ENCODE data around the gene RPRML.

RPRML gene

GRCh38 chr17:46944931-46945330 lies 34.1 kb downstream of the RPRML start:
- DNase-seq (ENCODE audit: low read depth in 2 of 2) = no peak

GRCh38 chr17:46943501-46944393 lies 35.3 kb downstream of the RPRML start:
- DNase-seq (ENCODE audit: low read depth in 2 of 2) = no peak

DNA sequence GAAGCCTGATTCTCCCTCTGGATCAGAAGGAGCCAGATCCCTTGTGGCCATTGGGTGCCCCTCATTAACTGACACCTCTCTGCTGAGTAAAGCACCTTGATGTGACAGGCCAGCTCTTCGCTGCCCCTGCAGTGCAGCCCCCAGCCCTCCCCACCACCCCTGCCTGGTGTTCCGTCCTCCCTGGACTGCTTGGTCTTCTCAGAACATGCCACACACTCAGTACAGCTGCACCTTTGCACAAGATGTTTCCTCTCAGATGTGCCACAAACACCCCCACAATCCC lies 35.9 kb downstream of the RPRML start:
- DNase-seq (ENCODE audit: low read depth in 2 of 2) = no peak

- peak in 1 of 2 donors; percentile 25 for DNase-seq (ENCODE audit: low read depth in 2 of 2)
Measured at GRCh38 chr17:46942441-46943217, 36.4 kb downstream of the RPRML start.

GRCh38 chr17:46940692-46941404 lies 38.2 kb downstream of the RPRML start:
- DNase-seq (ENCODE audit: low read depth in 2 of 2) = peak; percentile 42 to 43

GRCh38 chr17:46935658-46936266 lies 43.3 kb downstream of the RPRML start:
- DNase-seq (ENCODE audit: low read depth in 2 of 2) = no peak

GRCh38 chr17:46931596-46931995 lies 47.5 kb downstream of the RPRML start:
- no peak for DNase-seq (ENCODE audit: low read depth in 2 of 2)

- no peak for DNase-seq (ENCODE audit: low read depth in 2 of 2)
Measured at GRCh38 chr17:46930051-46930450, 49.0 kb downstream of the RPRML start.

- DNase-seq (ENCODE audit: low read depth in 2 of 2) = no peak
Measured at GRCh38 chr17:46929413-46929812, 49.6 kb downstream of the RPRML start.

GRCh38 chr17:46928467-46929261 lies 50.4 kb downstream of the RPRML start:
- no peak for DNase-seq (ENCODE audit: low read depth in 2 of 2)

All from stimulated activated CD8-positive, alpha-beta memory T cell treated with anti-CD3 and anti-CD28 coated beads, Interleukin-15, amount 100 ng/mL, for 48 hours (primary cell).